ENCODE results near the gene FGD2. TPM values are rescaled to one million over a fixed set of nuclear protein-coding genes. Genes with fewer than 3 reads are reported as not detected.

FGD2 gene
- total RNA-seq, 2 experiments from 2014 or later, result 1.2 TPM

DNA sequence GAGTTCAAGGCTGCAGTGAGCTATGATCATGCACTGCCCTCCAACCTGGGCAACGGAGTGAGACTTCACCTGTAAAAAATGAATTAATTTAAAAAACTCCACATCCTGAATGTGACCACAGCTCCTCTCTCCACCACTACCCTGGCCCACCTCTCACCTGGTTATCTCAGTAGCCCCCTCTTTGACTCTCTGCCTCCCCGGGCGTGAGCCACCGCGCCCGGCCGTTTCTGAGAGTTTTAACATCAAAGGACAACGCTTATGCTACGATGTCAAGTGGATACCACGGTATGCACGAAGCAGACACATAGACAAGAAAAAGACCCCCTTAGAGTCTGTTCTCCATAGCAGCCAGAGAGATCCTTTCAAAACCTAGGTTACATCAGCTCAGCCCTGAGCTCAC is 48.7 kb downstream of the FGD2 start:
- intact Hi-C loops (cut with DNase I, micrococcal nuclease), result no loop called here
- Mint-ChIP-seq H3K27me3 (no peaks in the 10 kb centered on the region), H3K36me3 (ENCODE audit: low read depth) (no peaks in the 10 kb centered on the region), H3K9me3 (no peaks in the 10 kb centered on the region), H3K27ac (peak overlapping the region; percentile 39), H3K4me3 (no peak overlapping the region), H3K4me1 (ENCODE audit: low read depth) (peaks cover 29% of the 10 kb centered on the region)
- no peak for ATAC-seq (ENCODE audit: poor library complexity)
- ChIA-PET CTCF (interaction anchor here (0.6 to 8.0 kb wide), 2 partner anchors 116 to 126 kb away, joined by 3 to 116 read pairs; partner anchors contain the start of gene PIM1), POLR2A (no interaction called here)
- Histone ChIP-seq H3K4me3 (ENCODE audit: low read length) (no peak overlapping the region), H3K4me1 (ENCODE audit: insufficient read depth, low read length) (peaks cover 31% of the 10 kb centered on the region), H3K27ac (ENCODE audit: low read depth in 1 of 2, low read length in 2 of 2) (no peak overlapping the region), H3K27me3 (ENCODE audit: control insufficient read depth in 1 of 2, insufficient read depth in 2 of 2, low read length in 2 of 2) (no peaks in the 10 kb centered on the region), H3K36me3 (ENCODE audit: insufficient read depth, low read length) (no peaks in the 10 kb centered on the region), H3K9me3 (ENCODE audit: control insufficient read depth in 1 of 2, insufficient read depth in 1 of 2, low read length in 2 of 2) (no peaks in the 10 kb centered on the region)
- TF ChIP-seq, protein P1, sequence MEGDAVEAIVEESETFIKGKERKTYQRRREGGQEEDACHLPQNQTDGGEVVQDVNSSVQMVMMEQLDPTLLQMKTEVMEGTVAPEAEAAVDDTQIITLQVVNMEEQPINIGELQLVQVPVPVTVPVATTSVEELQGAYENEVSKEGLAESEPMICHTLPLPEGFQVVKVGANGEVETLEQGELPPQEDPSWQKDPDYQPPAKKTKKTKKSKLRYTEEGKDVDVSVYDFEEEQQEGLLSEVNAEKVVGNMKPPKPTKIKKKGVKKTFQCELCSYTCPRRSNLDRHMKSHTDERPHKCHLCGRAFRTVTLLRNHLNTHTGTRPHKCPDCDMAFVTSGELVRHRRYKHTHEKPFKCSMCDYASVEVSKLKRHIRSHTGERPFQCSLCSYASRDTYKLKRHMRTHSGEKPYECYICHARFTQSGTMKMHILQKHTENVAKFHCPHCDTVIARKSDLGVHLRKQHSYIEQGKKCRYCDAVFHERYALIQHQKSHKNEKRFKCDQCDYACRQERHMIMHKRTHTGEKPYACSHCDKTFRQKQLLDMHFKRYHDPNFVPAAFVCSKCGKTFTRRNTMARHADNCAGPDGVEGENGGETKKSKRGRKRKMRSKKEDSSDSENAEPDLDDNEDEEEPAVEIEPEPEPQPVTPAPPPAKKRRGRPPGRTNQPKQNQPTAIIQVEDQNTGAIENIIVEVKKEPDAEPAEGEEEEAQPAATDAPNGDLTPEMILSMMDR (IDR thresholded peaks at IDR 0.05), result no peak
- no peak for DNase-seq

DNA sequence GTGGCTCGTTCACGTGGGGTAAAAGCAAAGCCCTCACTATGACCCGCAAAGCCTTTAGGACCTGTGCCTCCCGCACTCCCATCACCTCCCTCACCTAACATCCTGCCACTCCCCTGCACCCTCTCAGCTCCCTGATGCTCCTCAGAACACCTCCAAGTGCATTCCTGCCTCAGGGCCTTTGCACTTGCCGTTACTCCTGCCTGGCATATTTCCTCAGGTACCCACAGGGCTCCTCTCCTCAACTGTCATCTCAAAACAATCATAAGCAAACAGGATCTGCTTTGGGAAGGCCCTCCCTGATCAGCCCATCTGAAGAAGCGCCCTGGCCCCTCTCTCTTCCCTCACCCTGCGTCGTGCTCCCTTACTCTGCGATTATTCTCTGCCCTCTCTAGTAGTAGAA is 49.1 kb downstream of the FGD2 start:
- Mint-ChIP-seq H3K4me1 (ENCODE audit: low read depth) (peaks cover 25% of the 10 kb centered on the region), H3K9me3 (no peaks in the 10 kb centered on the region), H3K27ac (peak overlapping the region; percentile 39), H3K27me3 (no peaks in the 10 kb centered on the region), H3K4me3 (no peak overlapping the region), H3K36me3 (ENCODE audit: low read depth) (no peaks in the 10 kb centered on the region)
- DNase-seq (no peak), ATAC-seq (ENCODE audit: poor library complexity) (no peak)
- TF ChIP-seq, protein P1 (IDR thresholded peaks at IDR 0.05), result no peak
- Histone ChIP-seq H3K4me3 (ENCODE audit: low read length) (no peak overlapping the region), H3K27ac (ENCODE audit: low read depth in 1 of 2, low read length in 2 of 2) (no peak overlapping the region), H3K27me3 (ENCODE audit: control insufficient read depth in 1 of 2, insufficient read depth in 2 of 2, low read length in 2 of 2) (no peaks in the 10 kb centered on the region), H3K4me1 (ENCODE audit: insufficient read depth, low read length) (peaks cover 28% of the 10 kb centered on the region), H3K36me3 (ENCODE audit: insufficient read depth, low read length) (no peaks in the 10 kb centered on the region), H3K9me3 (ENCODE audit: control insufficient read depth in 1 of 2, insufficient read depth in 1 of 2, low read length in 2 of 2) (no peaks in the 10 kb centered on the region)
- ChIA-PET POLR2A (no interaction called here), CTCF (interaction anchor here (8.0 kb wide), 1 partner anchor 116 kb away, joined by 116 read pairs; the partner anchor contains the start of gene PIM1)
- intact Hi-C loops (cut with DNase I, micrococcal nuclease), result no loop called here

DNA sequence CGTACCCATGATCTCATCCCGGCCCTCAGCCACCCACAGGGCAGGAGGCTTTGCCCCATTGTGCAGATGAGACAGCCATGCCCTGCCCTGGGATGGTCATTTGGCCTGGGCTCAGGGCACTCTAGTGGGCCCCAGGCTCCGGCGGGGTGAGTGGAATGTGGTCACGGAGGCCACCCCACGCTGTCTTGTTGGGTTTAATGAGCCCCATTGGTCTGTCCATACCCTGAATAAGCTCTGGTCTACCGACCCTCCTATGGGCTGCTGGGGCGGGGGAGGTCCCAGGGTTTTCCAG is 50.6 kb downstream of the FGD2 start:
- Mint-ChIP-seq H3K9me3 (no peaks in the 10 kb centered on the region), H3K27ac (no peak overlapping the region), H3K27me3 (no peaks in the 10 kb centered on the region), H3K4me3 (no peak overlapping the region), H3K4me1 (ENCODE audit: low read depth) (peaks cover 10% of the 10 kb centered on the region), H3K36me3 (ENCODE audit: low read depth) (no peaks in the 10 kb centered on the region)
- POLR2A ChIA-PET, result interaction anchor here (1.0 to 1.1 kb wide), 2 partner anchors 58 to 116 kb away, joined by 3 read pairs; no protein-coding TSS in a partner anchor
- no peak for DNase-seq
- intact Hi-C loops (cut with DNase I, micrococcal nuclease), result no loop called here
- Histone ChIP-seq H3K36me3 (ENCODE audit: insufficient read depth, low read length) (no peaks in the 10 kb centered on the region), H3K27ac (ENCODE audit: low read depth in 1 of 2, low read length in 2 of 2) (no peak overlapping the region), H3K27me3 (ENCODE audit: control insufficient read depth in 1 of 2, insufficient read depth in 2 of 2, low read length in 2 of 2) (no peaks in the 10 kb centered on the region), H3K9me3 (ENCODE audit: control insufficient read depth in 1 of 2, insufficient read depth in 1 of 2, low read length in 2 of 2) (no peaks in the 10 kb centered on the region), H3K4me3 (ENCODE audit: low read length) (no peak overlapping the region), H3K4me1 (ENCODE audit: insufficient read depth, low read length) (peaks cover 17% of the 10 kb centered on the region)
- CTCF ChIA-PET, result interaction anchor here (8.0 kb wide), 1 partner anchor 115 kb away, joined by 116 read pairs; the partner anchor contains the start of gene PIM1
- TF ChIP-seq, protein P1 (IDR thresholded peaks at IDR 0.05), result no peak
- no peak for ATAC-seq (ENCODE audit: poor library complexity)
